Osteocyte (in vitro differentiated cells): ENCODE measurements around the gene CMIP. TPM values are rescaled to one million over a fixed set of nuclear protein-coding genes. Genes with fewer than 3 reads are reported as not detected.
A peak's percentile ranks its signal among the peaks of the same experiment; 100 is the strongest.
"Not testable (repeated sequence)": the region's sequence is repeated elsewhere in the genome, so short reads cannot be mapped to it uniquely, and the experiment has no call there.

ENCODE experiments used
- DNase-seq: peaks from one replicate; pipeline ENCODE4 v3.0.0; 2021; ENCODE audit warnings: mixed read lengths; ENCODE audit not compliant: unreplicated experiment; ENCODE audit errors: extremely low spot score
- H3K27ac Mint-ChIP-seq: one replicate; pipeline ENCODE4 v1.8.0; 2021; ENCODE audit warnings: mild to moderate bottlenecking, mixed read lengths; ENCODE audit not compliant: unreplicated experiment
- H3K27me3 Mint-ChIP-seq: one replicate; pipeline ENCODE4 v1.8.0; 2021; ENCODE audit warnings: mixed read lengths; ENCODE audit not compliant: unreplicated experiment
- H3K36me3 Mint-ChIP-seq: one replicate; pipeline ENCODE4 v1.8.0; 2021; ENCODE audit warnings: mixed read lengths; ENCODE audit not compliant: unreplicated experiment
- H3K4me1 Mint-ChIP-seq: one replicate; pipeline ENCODE4 v1.8.0; 2021; ENCODE audit warnings: mixed read lengths; ENCODE audit not compliant: unreplicated experiment
- H3K4me3 Mint-ChIP-seq: one replicate; pipeline ENCODE4 v1.8.0; 2021; ENCODE audit warnings: mild to moderate bottlenecking, moderate library complexity, mixed read lengths; ENCODE audit not compliant: unreplicated experiment
- H3K9me3 Mint-ChIP-seq: one replicate; pipeline ENCODE4 v1.8.0; 2021; ENCODE audit warnings: mixed read lengths; ENCODE audit not compliant: unreplicated experiment
- total RNA-seq: library from RNA; stranded (reverse); gene quantifications from 2 replicates; pipeline ENCODE4 v1.2.1, GENCODE V29; 2021
- TF ChIP-seq, protein P1 (sequence below): fragments of 200-600 bp; sonication (generic); IDR thresholded peaks from 2 replicates; pipeline ENCODE4 v1.5.0; 2021; ENCODE audit warnings: antibody characterized with exemption, mild to moderate bottlenecking, moderate library complexity

The CMIP gene
- total RNA-seq, 1 donor from 2014 or later: 38.0 TPM

DNA sequence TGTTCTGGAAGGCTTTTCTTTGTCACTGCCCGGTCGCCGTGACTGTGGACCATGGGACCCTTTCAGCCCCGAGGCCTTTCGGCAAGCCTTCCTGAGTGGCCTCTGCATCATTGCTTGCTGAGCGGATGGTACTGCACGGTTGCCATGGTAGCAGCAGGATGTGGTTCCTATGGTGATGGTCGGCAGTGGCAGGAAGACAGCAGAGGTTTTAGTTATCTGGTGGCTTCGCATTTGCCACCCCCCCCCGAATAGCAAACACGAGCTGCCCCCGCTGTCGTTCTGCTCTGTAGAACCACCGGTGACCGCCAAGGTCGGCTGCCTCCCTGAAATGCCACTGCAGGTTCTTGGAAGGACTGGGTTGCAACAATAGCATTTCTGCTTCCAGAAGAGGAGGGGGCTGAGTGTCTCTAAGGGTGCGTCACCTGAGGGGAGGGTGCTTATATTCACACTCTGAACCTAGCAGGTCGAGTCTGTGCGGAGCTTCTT is 76.6 kb downstream of the CMIP start:
- H3K27me3 Mint-ChIP-seq: no peaks in the 10 kb centered on the region
- no peak overlapping the region for H3K4me3 Mint-ChIP-seq
- H3K27ac Mint-ChIP-seq: no peak overlapping the region
- TF ChIP-seq, protein P1, sequence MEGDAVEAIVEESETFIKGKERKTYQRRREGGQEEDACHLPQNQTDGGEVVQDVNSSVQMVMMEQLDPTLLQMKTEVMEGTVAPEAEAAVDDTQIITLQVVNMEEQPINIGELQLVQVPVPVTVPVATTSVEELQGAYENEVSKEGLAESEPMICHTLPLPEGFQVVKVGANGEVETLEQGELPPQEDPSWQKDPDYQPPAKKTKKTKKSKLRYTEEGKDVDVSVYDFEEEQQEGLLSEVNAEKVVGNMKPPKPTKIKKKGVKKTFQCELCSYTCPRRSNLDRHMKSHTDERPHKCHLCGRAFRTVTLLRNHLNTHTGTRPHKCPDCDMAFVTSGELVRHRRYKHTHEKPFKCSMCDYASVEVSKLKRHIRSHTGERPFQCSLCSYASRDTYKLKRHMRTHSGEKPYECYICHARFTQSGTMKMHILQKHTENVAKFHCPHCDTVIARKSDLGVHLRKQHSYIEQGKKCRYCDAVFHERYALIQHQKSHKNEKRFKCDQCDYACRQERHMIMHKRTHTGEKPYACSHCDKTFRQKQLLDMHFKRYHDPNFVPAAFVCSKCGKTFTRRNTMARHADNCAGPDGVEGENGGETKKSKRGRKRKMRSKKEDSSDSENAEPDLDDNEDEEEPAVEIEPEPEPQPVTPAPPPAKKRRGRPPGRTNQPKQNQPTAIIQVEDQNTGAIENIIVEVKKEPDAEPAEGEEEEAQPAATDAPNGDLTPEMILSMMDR: no peak
- no peaks in the 10 kb centered on the region for H3K9me3 Mint-ChIP-seq
- H3K36me3 Mint-ChIP-seq: no peaks in the 10 kb centered on the region
- DNase-seq: no peak
- H3K4me1 Mint-ChIP-seq: peaks cover 39% of the 10 kb centered on the region

DNA sequence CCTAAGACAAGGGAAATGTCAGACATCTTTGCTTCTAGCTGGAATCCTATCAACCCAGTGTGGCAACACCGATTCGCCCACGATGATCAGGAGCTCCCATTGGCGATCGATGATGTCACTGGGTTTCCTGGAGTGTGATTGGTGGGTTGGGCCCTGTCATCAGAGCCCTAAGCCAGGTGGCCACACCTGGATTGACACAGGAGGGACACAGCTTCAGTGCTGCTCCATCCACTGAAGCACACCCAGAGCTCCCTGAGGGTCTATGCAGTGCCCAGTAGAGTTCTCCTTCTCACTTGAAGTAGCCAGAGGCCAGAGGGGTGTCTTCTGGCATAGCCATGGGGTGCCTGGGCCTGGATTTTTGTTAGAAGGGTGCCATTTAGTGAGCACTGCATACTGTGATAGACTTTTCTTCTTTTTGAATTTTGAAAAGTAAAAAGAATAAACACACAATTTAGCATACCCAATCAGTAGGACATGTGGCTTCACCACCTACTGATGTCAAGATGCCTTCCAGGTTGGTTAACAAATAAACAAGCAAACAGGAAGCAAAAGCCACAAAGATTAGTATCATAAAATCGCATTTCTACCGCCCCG is 77.6 kb downstream of the CMIP start:
- H3K4me1 Mint-ChIP-seq: peaks cover 45% of the 10 kb centered on the region
- TF ChIP-seq, protein P1: no peak
- no peak overlapping the region for H3K27ac Mint-ChIP-seq
- H3K27me3 Mint-ChIP-seq: no peaks in the 10 kb centered on the region
- H3K4me3 Mint-ChIP-seq: no peak overlapping the region
- no peaks in the 10 kb centered on the region for H3K9me3 Mint-ChIP-seq
- H3K36me3 Mint-ChIP-seq: no peaks in the 10 kb centered on the region
- no peak for DNase-seq

DNA sequence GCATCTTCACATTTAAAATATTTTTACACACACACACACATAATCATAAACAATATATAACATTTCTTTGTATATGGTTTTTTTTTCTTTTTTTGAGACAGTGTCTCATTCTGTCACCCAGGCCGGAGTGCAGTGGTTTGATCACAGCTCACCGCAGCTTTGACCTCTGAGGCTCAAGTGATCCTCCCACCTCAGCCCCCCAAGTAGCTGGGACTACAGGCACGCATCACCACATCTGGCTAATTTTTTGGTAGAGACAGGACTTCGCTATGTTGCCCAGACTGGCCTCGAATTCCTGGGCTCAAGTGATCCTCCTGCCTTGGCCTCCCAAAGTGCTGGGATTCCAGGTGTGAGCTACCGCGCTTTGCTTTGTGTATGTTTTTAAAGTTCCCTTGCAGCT is 78.2 kb downstream of the CMIP start:
- Mint-ChIP-seq H3K4me1 (peaks cover 45% of the 10 kb centered on the region), H3K27ac (peak overlapping the region; percentile 63)
- not testable (repeated sequence) for H3K27me3 Mint-ChIP-seq, H3K36me3 Mint-ChIP-seq, DNase-seq, H3K4me3 Mint-ChIP-seq, H3K9me3 Mint-ChIP-seq

DNA sequence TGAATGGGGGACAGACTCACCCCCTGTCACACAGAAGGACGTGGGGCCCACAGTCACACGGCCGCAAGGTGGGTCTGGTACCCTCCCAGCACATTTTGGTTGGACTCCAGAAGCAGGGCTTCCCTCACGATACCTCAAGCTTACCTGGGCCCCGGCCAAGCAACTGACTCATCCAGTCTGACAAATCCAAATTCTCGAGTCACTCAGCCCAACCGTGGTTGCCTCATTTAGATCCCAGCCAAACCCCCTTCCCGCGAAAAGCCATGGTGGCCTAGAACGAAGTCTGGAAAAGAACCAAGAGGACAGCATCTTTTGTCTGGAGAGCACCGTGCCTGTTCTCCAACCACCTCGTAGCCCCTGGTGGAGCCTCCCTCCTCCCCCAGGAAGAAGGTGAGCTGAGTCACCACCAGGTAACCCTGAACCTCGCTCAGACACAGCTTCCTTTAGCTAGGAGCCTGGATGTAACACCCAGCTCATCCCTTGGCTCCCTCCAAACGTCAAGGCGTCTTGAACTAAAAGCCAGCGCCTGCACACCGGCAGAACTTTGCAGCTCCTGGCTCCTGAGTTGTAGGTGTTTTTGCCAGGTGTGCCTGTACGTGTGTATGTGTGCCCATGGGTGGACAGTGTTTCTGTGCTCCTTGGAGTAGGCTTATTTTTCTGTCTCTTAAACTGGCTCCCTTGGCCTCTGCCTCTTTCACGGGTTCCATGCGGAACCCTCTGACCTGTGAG is 78.9 kb downstream of the CMIP start:
- H3K27me3 Mint-ChIP-seq: no peaks in the 10 kb centered on the region
- H3K36me3 Mint-ChIP-seq: no peaks in the 10 kb centered on the region
- no peak for DNase-seq
- peak overlapping the region; percentile 63 for H3K27ac Mint-ChIP-seq
- H3K4me3 Mint-ChIP-seq: no peak overlapping the region
- TF ChIP-seq, protein P1: no peak
- H3K4me1 Mint-ChIP-seq: peaks cover 41% of the 10 kb centered on the region
- H3K9me3 Mint-ChIP-seq: no peaks in the 10 kb centered on the region

DNA sequence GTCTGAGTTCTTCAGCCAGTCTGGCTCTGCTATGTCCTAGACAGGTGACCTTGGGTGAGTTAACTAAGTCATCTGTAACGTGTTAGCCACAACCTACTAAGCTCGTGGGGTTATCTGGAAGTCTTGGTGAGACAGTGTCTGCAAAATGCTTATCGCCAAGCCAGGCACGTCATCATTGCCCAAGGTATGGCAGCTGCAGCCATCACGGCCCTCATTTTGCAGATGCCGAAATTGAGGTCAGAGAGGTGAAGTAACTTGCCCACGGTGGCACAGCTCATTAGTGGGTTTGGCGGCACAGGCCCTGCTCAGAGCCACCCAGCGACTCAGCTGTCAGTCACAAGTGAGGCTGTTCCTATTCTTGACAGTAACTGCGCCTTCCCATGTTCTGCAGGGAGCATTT is 79.8 kb downstream of the CMIP start:
- Mint-ChIP-seq H3K27ac (no peak overlapping the region), H3K4me3 (no peak overlapping the region), H3K9me3 (no peaks in the 10 kb centered on the region), H3K27me3 (no peaks in the 10 kb centered on the region), H3K36me3 (no peaks in the 10 kb centered on the region), H3K4me1 (peaks cover 37% of the 10 kb centered on the region)
- TF ChIP-seq, protein P1: no peak
- DNase-seq: no peak

DNA sequence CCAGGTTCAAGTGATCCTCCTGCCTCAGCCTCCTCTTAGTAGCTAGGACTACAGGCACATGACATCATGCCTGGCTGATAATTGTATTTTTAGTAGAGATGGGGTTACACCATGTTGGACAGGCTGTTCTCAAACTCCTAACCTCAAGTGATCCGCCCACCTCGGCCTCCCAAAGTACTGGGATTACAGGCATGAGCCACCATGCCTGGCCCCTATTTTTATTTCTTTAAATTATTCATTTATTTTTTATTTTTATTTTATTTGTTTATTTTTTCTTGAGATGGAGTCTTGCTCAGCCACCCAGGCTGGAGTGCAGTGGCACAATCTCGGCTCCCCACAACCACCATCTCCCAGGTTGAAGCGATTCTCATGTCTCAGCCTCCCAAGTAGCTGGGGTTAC is 80.3 kb downstream of the CMIP start:
- not testable (repeated sequence) for DNase-seq, H3K4me3 Mint-ChIP-seq, H3K9me3 Mint-ChIP-seq, H3K27me3 Mint-ChIP-seq, H3K27ac Mint-ChIP-seq, H3K36me3 Mint-ChIP-seq
- H3K4me1 Mint-ChIP-seq: peaks cover 32% of the 10 kb centered on the region
